Mesenchymal stem cell (in vitro differentiated cells and primary cell): ENCODE measurements around the gene DSEL.

ENCODE experiments used
- DNase-seq: peaks from one replicate; pipeline ENCODE4 v3.0.0-alpha.2; 2013
- H2AFZ ChIP-seq: one replicate; pipeline ENCODE4 v1.6.1; 2013; ENCODE audit warnings: low read depth, mild to moderate bottlenecking, control low read depth, inconsistent platforms, low read length, moderate library complexity
- H2AK5ac ChIP-seq: 2 replicates; pipeline ENCODE4 v1.6.1; 2013; ENCODE audit warnings: low read length, moderate library complexity, mild to moderate bottlenecking, inconsistent platforms; ENCODE audit not compliant: severe bottlenecking
- H2BK120ac ChIP-seq: one replicate; pipeline ENCODE4 v1.6.1; 2013; ENCODE audit warnings: low read depth, mild to moderate bottlenecking, inconsistent platforms, low read length, moderate library complexity
- H2BK12ac ChIP-seq, 2 experiments: one replicate each; pipeline ENCODE4 v1.6.1; 2013; ENCODE audit warnings: inconsistent platforms in 2 of 2, low read length in 2 of 2, mild to moderate bottlenecking in 2 of 2, moderate library complexity in 2 of 2, control low read depth in 1 of 2
- H2BK15ac ChIP-seq: one replicate; pipeline ENCODE4 v1.6.1; 2013; ENCODE audit warnings: mild to moderate bottlenecking, low read depth, inconsistent platforms; ENCODE audit not compliant: poor library complexity, severe bottlenecking
- H2BK5ac ChIP-seq: 2 replicates; pipeline ENCODE4 v1.6.1; 2013; ENCODE audit warnings: low read depth, mild to moderate bottlenecking, low read length, control low read depth, inconsistent platforms; ENCODE audit not compliant: poor library complexity, severe bottlenecking
- H3K14ac ChIP-seq, 2 experiments: one replicate each; pipeline ENCODE4 v1.6.1; 2013; ENCODE audit warnings: inconsistent platforms in 2 of 2, low read length in 2 of 2, control low read depth in 1 of 2, mild to moderate bottlenecking in 1 of 2, moderate library complexity in 1 of 2
- H3K18ac ChIP-seq, 2 experiments: one replicate each; pipeline ENCODE4 v1.6.1; 2013; ENCODE audit warnings: inconsistent platforms in 2 of 2, low read length in 2 of 2, control low read depth in 1 of 2, low read depth in 1 of 2, mild to moderate bottlenecking in 1 of 2
- H3K23ac ChIP-seq, 2 experiments: one replicate each; pipeline ENCODE4 v1.6.1; 2013; ENCODE audit warnings: inconsistent platforms in 2 of 2, low read length in 2 of 2, mild to moderate bottlenecking in 2 of 2, moderate library complexity in 2 of 2, control low read depth in 1 of 2
- H3K27ac ChIP-seq: 2 replicates; pipeline ENCODE4 v1.5.1; 2013; ENCODE audit warnings: mild to moderate bottlenecking, moderate library complexity, low read length, control low read depth, inconsistent platforms; ENCODE audit not compliant: poor library complexity, severe bottlenecking
- H3K27me3 ChIP-seq, 2 experiments: 2 replicates each; pipeline versions ENCODE4 v1.6.1 to v1.7.0; 2013; ENCODE audit warnings: low read length in 2 of 2, mild to moderate bottlenecking in 2 of 2, moderate library complexity in 2 of 2, control low read depth in 1 of 2, inconsistent platforms in 1 of 2; ENCODE audit not compliant: control insufficient read depth in 1 of 2, insufficient read depth in 1 of 2
- H3K36me3 ChIP-seq, 2 experiments: 2 replicates each; pipeline versions ENCODE4 v1.6.1 to v1.7.0; 2013; ENCODE audit warnings: low read length in 2 of 2, control low read depth in 1 of 2, inconsistent platforms in 1 of 2, low read depth in 1 of 2, mild to moderate bottlenecking in 1 of 2; ENCODE audit not compliant: insufficient read depth in 2 of 2, control insufficient read depth in 1 of 2
- H3K4ac ChIP-seq, 2 experiments: one replicate each; pipeline ENCODE4 v1.6.1; 2013; ENCODE audit warnings: inconsistent platforms in 2 of 2, low read length in 2 of 2, mild to moderate bottlenecking in 2 of 2, moderate library complexity in 2 of 2, control low read depth in 1 of 2, low read depth in 1 of 2
- H3K4me1 ChIP-seq: 2 replicates; pipeline ENCODE4 v1.6.1; 2013; ENCODE audit warnings: low read depth, low read length, control low read depth; ENCODE audit not compliant: control insufficient read depth, insufficient read depth
- H3K4me2 ChIP-seq: 2 replicates; pipeline ENCODE4 v1.6.1; 2013; ENCODE audit warnings: low read length, mild to moderate bottlenecking, inconsistent platforms; ENCODE audit not compliant: poor library complexity, severe bottlenecking
- H3K4me3 ChIP-seq, 2 experiments: 2 replicates each; pipeline versions ENCODE4 v1.5.1 to v1.7.0; 2013; ENCODE audit warnings: low read length in 2 of 2, mild to moderate bottlenecking in 2 of 2, control low read depth in 1 of 2, low read depth in 1 of 2; ENCODE audit not compliant: insufficient read depth in 1 of 2
- H3K79me1 ChIP-seq: replicated peaks from 2 replicates; pipeline ENCODE4 v1.6.1; 2013; ENCODE audit warnings: mild to moderate bottlenecking, control low read depth, low read length, inconsistent platforms; ENCODE audit not compliant: poor library complexity, severe bottlenecking
- H3K9ac ChIP-seq: 2 replicates; pipeline ENCODE4 v1.7.0; 2013; ENCODE audit warnings: mild to moderate bottlenecking, low read length, moderate library complexity
- H3K9me3 ChIP-seq: 2 replicates; pipeline ENCODE4 v1.7.0; 2013; ENCODE audit warnings: mild to moderate bottlenecking, low read length; ENCODE audit not compliant: control insufficient read depth
- H4K8ac ChIP-seq: one replicate; pipeline ENCODE4 v1.6.1; 2013; ENCODE audit warnings: inconsistent platforms, mild to moderate bottlenecking, low read length, moderate library complexity
- H4K91ac ChIP-seq: one replicate; pipeline ENCODE4 v1.6.1; 2013; ENCODE audit warnings: mild to moderate bottlenecking, low read length, inconsistent platforms
- WGBS: methylation state at CpG from one replicate; pipeline ENCODE4 v1.1.7; 2013; ENCODE audit warnings: mixed read lengths; 5-methylcytosine and 5-hydroxymethylcytosine counted together

Gene DSEL

DNA sequence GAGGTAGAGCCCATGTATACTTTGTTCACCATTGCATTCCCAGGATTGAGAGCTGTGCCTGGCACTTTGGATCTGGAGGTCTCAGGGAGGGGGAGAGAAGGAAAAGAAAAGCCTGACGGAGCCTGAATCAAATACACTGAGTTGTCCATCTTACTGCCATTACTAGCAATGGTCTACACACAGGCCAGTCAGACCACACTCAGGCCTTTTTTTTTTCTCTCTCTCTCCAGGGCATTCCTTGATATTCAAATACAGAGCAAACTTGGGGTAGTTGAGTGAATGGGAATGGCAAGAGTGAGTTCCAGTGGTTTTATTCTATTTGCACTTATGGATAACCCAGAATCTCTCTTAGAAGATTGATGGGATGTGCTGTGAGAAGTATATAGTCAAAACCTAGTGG is 11.8 kb downstream of the DSEL start:
- no CpG with 5 or more reads among the region's 1 CpG for WGBS
- H3K4ac ChIP-seq = no peak overlapping the region
- H3K27me3 ChIP-seq = no peaks in the 10 kb centered on the region
- no peak overlapping the region for H3K23ac ChIP-seq
- no peak overlapping the region for H2BK5ac ChIP-seq
- H4K8ac ChIP-seq = no peak overlapping the region
- H4K91ac ChIP-seq = no peak overlapping the region
- H2BK120ac ChIP-seq = no peak overlapping the region
- H3K14ac ChIP-seq = no peak overlapping the region
- H3K4me1 ChIP-seq = no peaks in the 10 kb centered on the region
- H3K27ac ChIP-seq = no peak overlapping the region
- peaks cover 7% of the 10 kb centered on the region for H3K79me1 ChIP-seq
- no peak overlapping the region for H3K18ac ChIP-seq
- no peak overlapping the region for H2BK15ac ChIP-seq
- no peak overlapping the region for H2AFZ ChIP-seq
- H3K4me3 ChIP-seq = no peak overlapping the region
- no peaks in the 10 kb centered on the region for H3K9me3 ChIP-seq
- H3K36me3 ChIP-seq = peaks cover 0 to 21% of the 10 kb centered on the region in 2 experiments
- H2AK5ac ChIP-seq = no peak overlapping the region
- no peak overlapping the region for H2BK12ac ChIP-seq
- no peak for DNase-seq
- H3K4me2 ChIP-seq = no peak overlapping the region
- H3K9ac ChIP-seq = no peak overlapping the region

GRCh38 chr18:67500522-67501205 is 15.9 kb downstream of the DSEL start:
- no peak overlapping the region for H3K27ac ChIP-seq
- no peak overlapping the region for H4K8ac ChIP-seq
- H3K4me1 ChIP-seq = no peaks in the 10 kb centered on the region
- H3K4me3 ChIP-seq = no peak overlapping the region
- H2AFZ ChIP-seq = no peak overlapping the region
- no peak overlapping the region for H3K14ac ChIP-seq
- DNase-seq = no peak
- H4K91ac ChIP-seq = no peak overlapping the region
- H3K18ac ChIP-seq = no peak overlapping the region
- H3K9me3 ChIP-seq = peaks cover 4% of the 10 kb centered on the region
- no peaks in the 10 kb centered on the region for H3K27me3 ChIP-seq
- no peak overlapping the region for H3K4me2 ChIP-seq
- WGBS = 92% methylated on average over 3 of the region's 3 CpGs
- no peak overlapping the region for H2BK120ac ChIP-seq
- no peak overlapping the region for H3K9ac ChIP-seq
- no peak overlapping the region for H2BK12ac ChIP-seq
- no peak overlapping the region for H2BK15ac ChIP-seq
- no peak overlapping the region for H2AK5ac ChIP-seq
- H2BK5ac ChIP-seq = no peak overlapping the region
- no peak overlapping the region for H3K23ac ChIP-seq
- no peak overlapping the region for H3K4ac ChIP-seq
- H3K79me1 ChIP-seq = peaks cover 4% of the 10 kb centered on the region
- H3K36me3 ChIP-seq = peaks cover 0 to 6% of the 10 kb centered on the region in 2 experiments

DNA sequence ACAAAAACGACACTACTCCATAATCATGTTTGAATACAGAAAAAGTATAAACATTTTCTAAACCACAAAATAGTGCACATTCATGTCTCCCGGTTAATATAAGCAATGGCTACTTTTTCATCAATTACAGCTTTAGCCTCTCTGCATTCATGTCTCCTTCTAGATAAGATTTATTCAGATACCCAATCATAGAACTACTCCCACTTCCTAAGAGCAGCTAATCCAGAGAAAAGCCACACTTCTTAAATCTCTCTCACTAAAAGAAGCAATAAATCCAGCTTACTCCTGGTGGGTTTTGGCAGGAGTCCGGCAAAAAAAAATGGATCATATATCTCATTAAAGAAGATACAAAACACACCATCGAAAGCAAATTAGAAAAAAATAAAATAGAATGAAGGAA is 20.1 kb downstream of the DSEL start:
- H3K18ac ChIP-seq = no peak overlapping the region
- no peak overlapping the region for H2BK5ac ChIP-seq
- no peaks in the 10 kb centered on the region for H3K4me1 ChIP-seq
- no peak overlapping the region for H2AK5ac ChIP-seq
- no peaks in the 10 kb centered on the region for H3K27me3 ChIP-seq
- no peak for DNase-seq
- no peak overlapping the region for H3K14ac ChIP-seq
- H2BK120ac ChIP-seq = no peak overlapping the region
- no peak overlapping the region for H3K4ac ChIP-seq
- H4K91ac ChIP-seq = no peak overlapping the region
- H3K27ac ChIP-seq = no peak overlapping the region
- H3K36me3 ChIP-seq = no peaks in the 10 kb centered on the region
- 43% methylated on average over 3 of the region's 4 CpGs for WGBS
- H3K9ac ChIP-seq = no peak overlapping the region
- no peak overlapping the region for H2BK12ac ChIP-seq
- H3K23ac ChIP-seq = no peak overlapping the region
- no peak overlapping the region for H3K4me2 ChIP-seq
- no peak overlapping the region for H3K4me3 ChIP-seq
- H2BK15ac ChIP-seq = no peak overlapping the region
- H3K79me1 ChIP-seq = peaks cover 4% of the 10 kb centered on the region
- H2AFZ ChIP-seq = no peak overlapping the region
- no peak overlapping the region for H4K8ac ChIP-seq
- peaks cover 4% of the 10 kb centered on the region for H3K9me3 ChIP-seq

DNA sequence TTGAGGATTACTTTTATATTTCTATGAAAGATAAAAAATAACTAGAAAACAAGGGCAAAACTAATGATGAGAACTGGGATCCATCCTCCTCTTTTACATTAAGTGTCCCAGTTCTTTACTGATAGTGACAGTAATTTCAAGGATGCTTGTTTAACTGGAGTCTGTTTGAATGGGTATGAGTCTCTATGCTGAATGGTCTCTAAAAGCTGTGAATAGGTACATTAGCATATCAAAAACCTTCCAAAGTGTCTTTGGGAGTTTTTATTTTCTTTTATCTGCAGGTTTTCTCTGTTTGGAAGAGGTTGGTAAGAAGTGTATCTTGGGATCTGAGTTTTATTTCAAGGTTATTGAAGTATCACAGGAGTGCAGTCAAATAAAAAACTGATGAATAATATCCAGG is 30.0 kb downstream of the DSEL start:
- no peak overlapping the region for H4K8ac ChIP-seq
- H3K36me3 ChIP-seq = no peaks in the 10 kb centered on the region
- no peak overlapping the region for H3K4ac ChIP-seq
- no peak overlapping the region for H2BK15ac ChIP-seq
- H3K4me1 ChIP-seq = peaks cover 2% of the 10 kb centered on the region
- H2BK12ac ChIP-seq = no peak overlapping the region
- H3K4me2 ChIP-seq = no peak overlapping the region
- no peak overlapping the region for H3K9ac ChIP-seq
- no peaks in the 10 kb centered on the region for H3K79me1 ChIP-seq
- H2AK5ac ChIP-seq = no peak overlapping the region
- no peak overlapping the region for H3K4me3 ChIP-seq
- H2AFZ ChIP-seq = no peak overlapping the region
- H3K18ac ChIP-seq = no peak overlapping the region
- no peaks in the 10 kb centered on the region for H3K27me3 ChIP-seq
- H4K91ac ChIP-seq = no peak overlapping the region
- no peak for DNase-seq
- no peaks in the 10 kb centered on the region for H3K9me3 ChIP-seq
- H2BK5ac ChIP-seq = no peak overlapping the region
- no peak overlapping the region for H3K14ac ChIP-seq
- no peak overlapping the region for H3K23ac ChIP-seq
- H3K27ac ChIP-seq = no peak overlapping the region
- no peak overlapping the region for H2BK120ac ChIP-seq
